Upper lobe of left lung (tissue), 4 donors: Measurements from ENCODE around the gene STRIP1.

Experiments
- POLR2A ChIP-seq, 4 donors: fragments of 450-650 bp; IDR thresholded peaks; one replicate each; pipeline ENCODE4 v1.5.1; 2016 to 2017; ENCODE audit warnings: antibody characterized with exemption in 4 of 4, mild to moderate bottlenecking in 2 of 4
- TF ChIP-seq, protein P1 (sequence below), 6 experiments: fragments of 450-650 bp in 4 of 6; fragments of 200-600 bp in 2 of 6; sonication (generic) in 2 of 6; IDR thresholded peaks; one replicate each; pipeline ENCODE4 v1.5.1; 2016 to 2019; ENCODE audit warnings: antibody characterized with exemption in 6 of 6

- TF ChIP-seq, protein P1, sequence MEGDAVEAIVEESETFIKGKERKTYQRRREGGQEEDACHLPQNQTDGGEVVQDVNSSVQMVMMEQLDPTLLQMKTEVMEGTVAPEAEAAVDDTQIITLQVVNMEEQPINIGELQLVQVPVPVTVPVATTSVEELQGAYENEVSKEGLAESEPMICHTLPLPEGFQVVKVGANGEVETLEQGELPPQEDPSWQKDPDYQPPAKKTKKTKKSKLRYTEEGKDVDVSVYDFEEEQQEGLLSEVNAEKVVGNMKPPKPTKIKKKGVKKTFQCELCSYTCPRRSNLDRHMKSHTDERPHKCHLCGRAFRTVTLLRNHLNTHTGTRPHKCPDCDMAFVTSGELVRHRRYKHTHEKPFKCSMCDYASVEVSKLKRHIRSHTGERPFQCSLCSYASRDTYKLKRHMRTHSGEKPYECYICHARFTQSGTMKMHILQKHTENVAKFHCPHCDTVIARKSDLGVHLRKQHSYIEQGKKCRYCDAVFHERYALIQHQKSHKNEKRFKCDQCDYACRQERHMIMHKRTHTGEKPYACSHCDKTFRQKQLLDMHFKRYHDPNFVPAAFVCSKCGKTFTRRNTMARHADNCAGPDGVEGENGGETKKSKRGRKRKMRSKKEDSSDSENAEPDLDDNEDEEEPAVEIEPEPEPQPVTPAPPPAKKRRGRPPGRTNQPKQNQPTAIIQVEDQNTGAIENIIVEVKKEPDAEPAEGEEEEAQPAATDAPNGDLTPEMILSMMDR (IDR thresholded peaks at IDR 0.05) = no peak
- TF ChIP-seq POLR2A (IDR thresholded peaks at IDR 0.05) = no peak
Observed at GRCh38 chr1:110081061-110081460, 46.6 kb downstream of the STRIP1 start.
